Activated gamma-delta T cell (primary cell): ENCODE data around the gene TSKU.

Experiments
- DNase-seq: peaks from one replicate; lab custom pipeline; 2025; lab: John Stamatoyannopoulos, UW

The TSKU gene

DNA sequence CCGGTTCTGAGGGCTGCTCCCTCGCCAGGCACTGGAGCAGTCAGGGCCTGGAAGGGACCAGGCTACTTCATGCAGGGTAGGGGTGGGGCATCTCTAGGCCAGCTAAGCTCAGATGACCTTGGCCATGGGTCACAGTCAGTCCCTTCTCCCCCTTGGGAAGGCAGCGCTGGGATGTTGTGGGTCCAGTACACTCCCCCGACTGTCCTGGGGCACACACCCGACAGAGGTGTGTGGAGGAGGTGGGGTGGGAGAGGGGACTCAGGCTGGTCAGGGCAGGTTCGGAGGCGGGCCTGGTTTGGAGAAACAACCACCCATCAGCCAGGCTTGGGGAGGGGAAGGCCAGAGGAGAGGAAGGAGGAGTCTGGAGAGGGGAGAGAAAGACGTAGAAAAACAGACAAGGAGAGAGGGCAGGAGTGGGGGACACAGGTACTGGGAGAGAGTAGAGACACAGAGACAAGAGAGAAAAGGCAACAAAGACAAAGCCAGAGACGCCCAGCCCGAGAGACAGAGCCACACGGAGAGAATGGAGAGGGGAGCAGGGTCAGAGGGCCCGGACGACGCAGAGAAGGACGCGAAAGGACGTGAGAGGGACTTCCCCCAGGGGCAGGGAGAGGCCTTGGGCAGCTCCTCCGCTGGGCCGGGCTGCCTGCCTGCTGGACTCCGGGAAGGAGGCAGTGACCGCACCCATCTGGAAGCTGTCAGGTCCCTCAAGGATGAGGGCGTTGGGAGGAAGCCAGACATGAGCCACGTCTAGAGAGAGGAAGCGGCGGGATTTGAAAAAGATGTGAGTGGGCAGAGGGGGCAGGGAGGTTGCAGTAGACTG is 30.6 kb upstream of the TSKU start:
- no peak for DNase-seq

DNA sequence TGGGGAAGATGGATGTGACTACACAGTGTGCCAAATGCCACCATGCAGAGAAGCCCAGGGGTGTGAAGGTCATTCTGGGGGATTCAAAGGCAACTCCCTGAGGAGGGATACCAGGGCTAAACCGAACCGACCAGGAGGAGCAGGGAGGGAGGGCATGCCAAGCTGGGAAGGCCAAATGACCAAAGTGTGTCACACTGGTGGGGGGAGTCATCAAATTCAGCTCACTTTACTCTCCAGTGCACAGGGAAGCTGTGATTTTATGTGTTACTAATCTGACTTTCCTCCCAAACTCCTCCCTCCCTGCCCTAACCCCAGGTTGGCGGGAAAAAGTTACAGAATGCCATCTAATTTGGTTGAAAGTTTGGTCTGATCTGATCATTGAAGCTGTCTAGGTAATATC is 29.7 kb upstream of the TSKU start:
- no peak for DNase-seq

DNA sequence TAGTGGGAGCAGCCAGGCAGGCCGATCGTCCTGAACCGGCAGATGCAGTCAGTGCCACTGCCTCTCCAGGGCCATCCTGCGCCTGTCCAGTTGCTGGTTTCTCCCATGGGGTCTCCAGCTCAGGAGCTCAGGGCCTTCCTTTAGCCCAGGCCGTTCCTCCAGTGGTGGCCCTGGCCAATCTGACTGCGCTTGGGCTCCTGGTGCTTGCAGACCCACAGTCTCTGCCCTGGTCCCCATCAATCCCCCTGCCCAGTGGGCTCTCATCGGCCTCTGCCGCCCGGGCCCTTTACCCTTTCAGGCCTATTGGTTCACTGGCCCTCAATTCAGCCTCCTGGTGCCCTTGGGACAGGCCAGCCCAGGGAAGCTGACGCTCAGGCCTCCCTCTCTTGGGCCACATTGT is 29.2 kb upstream of the TSKU start:
- DNase-seq: no peak

DNA sequence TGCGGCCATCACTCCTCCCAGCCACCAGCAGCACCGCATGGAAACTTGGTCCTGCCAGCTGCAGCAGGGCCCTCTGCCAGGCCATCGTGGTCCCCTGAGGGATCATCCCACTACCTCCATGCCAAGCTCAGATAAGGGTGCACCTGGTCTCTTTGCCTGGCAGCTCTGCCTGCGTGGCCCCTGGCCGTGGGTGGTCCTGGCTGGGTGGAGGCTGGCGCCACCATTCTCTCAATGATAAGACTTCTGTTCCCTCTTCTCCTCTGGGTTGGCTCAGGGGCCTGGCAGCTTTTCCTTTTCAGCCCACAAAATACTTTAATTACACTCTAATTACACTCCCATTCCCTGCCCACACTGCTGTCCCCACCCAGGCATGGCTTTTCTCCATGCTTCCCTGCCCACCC is 26.8 kb upstream of the TSKU start:
- no peak for DNase-seq

DNA sequence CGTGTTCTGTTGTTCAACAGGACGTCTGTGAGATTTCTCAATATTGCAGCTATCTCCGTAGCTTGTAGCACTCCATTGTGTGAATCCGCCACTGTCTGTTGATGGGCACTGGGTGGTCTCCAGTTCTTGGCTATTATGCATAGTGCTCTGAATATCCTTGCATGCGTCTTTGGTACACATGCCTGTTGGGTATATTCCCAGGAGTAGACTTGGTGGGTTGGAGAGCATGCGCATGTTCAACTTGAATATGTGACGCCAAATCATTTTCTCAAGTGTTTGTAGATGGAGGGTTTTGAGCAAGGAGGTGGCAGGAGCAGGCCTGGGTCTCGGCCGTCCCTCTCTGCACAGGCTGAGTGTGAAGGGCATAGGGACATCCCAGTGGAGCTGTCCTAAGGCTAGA is 24.8 kb upstream of the TSKU start:
- DNase-seq: no peak

DNA sequence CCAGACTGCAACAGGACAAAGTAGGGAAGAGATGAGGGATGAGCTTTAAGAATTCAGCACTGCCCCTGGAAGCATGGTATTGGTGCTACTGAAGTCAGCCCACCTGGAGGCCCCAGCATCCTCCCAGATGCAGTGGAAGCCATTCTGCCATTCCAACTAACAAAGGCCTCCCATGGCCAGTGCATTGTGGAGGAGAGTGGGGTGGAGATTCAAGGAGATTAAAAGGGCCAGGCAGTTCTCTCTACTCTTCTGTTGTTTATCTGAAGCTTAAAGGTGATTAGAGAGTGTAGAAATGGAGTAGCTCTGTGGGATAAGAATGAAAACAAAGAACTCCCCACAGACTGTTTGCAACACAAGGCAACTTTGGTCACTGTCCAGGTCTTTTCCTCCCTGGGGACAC is 24.1 kb upstream of the TSKU start:
- DNase-seq: no peak

DNA sequence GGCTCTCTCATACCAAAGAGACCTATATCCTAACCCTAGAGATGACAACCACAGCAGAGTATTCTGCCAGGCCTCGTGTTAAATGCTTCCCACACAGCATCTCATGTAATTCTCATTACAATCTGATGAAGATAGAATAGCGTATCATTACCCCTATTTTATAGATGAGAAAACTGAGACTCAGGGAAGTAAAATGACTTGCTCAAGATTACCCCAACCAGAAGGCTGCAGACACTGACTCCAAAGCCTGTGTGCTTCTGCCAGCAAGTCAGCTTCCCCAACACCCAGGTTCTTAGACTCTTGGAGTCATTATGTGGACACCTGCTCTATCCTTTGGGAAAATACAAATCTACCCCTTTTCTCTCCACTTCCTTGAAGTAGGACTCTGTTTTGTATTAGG is 23.6 kb upstream of the TSKU start:
- DNase-seq: no peak

DNA sequence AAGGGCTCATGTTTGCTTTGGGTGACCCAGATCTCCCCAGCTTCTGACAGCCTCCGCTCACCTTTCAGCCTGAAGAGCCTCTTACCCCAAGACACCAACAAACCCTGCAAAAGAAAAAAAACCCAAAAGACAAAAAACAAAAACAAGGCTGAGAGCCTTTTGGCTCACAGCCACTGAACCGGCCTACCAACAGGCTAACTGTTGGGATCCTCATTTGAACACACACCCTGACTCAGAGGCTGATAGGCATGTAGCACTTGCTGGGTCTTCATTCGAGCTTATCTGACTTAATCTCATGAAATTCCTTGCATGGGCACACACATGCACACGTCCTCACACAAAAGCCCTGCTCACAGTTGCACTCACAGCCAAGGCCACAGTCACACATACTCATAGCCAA is 22.9 kb upstream of the TSKU start:
- no peak for DNase-seq

DNA sequence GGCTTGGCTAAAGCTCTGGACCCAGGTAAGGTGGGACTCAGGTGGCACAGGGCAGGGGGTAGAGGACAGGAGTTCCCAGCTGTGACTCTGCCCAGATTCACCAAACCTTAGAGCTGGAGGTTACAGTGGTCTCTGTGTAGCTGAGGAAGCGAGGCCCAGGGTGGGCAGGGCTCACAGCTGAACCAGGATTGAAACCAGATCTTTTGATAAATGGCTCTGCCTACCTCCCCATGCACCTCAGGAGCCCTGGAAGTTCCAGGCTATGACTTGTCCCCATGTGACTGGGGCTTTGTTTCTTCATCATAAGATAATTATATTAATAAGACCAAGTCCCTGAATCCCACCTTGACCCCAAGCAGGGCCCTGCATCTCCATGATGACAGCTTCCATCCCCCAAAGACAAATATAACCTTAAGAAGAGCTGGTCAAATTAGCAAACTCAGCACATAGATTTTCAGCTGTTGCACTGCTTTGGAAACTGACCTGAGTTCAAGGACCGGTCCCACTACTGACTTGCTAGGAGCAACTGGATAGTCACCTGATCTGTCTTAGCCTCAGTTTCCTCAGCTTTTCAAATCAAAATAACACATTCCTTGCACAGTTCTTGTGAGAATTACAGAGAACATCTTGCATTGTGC is 21.3 kb upstream of the TSKU start:
- DNase-seq: no peak

DNA sequence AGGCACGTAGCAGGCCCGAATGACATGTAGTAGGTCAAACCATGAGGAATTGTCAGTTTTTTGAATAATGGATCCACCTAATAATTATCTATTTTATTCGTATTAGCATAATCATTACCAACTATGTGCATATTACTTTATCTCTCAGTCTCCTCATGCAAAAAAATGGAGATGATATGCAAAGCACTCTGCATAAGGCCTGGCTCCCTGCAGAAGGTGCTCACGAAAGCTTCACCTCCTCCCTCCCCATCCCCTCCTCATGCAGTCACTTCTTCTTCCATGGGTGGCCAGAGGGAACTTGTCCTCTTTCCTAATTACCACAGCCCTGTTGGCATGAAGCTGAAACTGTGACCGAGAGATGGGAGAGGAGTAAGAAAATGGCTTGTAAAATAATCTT is 20.8 kb upstream of the TSKU start:
- no peak for DNase-seq

DNA sequence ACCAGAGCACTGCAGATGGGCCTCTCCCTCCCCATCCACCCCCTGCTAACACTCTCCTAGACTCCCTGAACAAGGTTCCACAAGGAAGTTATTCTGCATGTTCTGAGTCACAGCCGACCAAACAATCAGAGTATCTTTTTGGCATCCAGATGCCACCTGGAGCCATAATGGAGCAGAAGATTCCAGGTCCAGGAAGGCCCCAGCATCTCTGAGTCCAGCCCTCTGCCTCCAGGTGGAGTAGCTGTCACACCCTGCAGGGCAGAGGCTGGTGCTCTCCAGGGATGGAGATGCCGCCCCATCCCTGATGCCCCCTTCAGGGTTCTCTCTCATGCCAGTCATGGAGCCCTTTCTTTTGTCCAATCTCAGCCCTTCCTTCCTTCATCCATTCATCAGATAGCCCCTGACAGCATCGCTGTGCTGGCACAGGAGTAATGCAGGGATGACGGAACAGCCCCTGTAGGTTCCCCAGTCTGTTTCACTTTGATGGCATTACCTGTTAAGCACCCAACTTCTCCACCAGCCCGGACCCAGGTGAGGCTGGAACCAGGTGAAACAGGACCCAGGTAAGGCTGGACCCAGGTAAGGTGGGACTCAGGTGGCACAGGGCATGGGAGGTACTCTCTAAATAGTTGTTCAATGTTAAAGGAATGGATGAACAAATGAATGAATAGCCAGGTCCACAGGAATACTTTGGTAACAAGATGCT is 20.1 kb upstream of the TSKU start:
- DNase-seq: no peak

DNA sequence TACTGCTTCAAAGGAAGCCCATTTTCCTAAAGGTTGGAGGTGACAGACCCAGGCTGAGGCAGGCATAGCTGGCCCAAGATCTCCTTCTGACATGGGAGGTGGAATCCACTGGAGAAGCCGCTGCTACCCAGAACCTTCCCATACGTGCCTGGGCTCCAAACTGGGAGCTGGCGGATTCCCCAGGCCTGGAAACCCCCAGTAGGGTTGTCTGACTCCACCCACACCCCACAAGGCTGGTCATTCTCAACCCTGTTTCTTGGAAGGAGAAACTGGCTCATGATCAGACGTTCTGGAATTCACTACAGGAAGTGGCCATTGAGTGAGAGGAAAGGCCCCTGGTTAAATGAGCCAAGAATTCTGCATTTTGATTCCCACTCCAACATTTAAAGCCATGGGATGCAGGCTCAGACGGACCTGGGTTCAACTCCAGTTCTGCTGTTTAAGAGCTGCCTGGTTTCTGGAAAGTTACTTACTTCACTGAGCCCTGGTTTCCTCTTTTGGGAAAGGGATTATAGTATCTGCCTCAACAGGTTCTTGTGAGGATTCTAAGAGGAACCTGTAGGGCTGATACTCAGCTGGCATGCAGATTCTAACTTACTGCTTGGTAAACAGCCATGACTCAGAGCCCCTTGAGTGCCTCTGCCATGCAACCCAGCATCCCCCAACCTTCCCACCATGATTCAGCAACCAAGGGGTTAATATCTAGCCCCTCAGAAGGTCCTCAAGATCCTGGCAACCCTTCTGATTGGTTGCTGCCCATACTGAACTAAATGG is 19.4 kb upstream of the TSKU start:
- DNase-seq: no peak

DNA sequence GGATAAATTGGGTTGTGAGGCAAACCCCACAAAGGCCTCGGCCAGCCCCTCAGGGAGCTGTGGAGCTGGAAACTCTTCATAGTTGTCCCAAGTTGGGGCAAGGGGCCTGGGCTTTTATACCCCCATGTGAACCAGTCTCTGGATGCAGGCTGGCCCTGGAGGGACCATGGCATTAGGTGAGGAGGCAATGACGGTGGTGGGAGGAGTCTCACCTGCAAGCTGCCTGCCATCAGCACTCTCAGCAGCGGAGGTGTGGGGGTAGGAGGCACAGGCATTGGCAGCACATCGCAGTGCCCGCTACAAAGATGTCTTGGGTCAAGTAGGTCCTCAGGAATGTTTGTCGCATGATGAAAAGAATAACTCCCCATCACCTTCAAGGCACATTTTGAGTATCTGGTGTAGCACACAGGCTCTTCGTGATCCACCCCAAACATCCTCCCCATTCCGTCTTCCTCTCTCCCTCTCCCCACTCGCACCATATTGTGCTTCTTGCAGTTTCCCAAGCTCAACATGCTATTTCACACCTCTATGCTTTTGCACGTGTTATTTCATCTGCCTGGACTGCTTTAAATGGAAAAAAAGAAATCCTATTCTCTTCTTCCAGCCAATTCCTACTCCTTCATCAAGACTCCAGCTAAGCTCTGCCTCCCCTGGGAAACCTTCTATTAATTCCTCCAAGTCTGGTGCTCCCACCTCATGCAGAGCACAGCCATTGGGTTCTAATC is 18.1 kb upstream of the TSKU start:
- DNase-seq: no peak

DNA sequence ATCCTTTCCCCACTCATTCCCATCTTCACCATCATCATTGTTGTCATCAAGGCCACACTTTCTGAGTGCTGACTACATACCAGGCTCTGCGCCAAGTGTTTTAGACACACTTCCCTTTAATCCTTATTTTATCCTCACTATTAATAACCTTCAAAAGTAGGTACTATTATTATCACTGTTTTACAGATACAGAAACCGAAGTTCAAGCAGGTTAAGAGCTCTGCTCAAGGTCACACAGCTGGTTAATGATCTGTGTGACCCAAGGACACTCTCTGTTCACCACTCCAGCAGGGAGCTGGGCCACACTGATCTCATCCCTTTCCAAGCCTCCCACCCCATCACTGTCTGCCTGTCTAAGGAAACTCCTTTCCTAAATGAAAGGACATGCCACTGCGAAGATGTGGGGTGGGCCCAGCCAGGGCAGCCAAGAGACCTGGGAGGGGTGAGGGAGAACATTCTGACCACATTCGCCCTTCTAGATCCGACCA is 17.2 kb upstream of the TSKU start:
- DNase-seq: no peak

DNA sequence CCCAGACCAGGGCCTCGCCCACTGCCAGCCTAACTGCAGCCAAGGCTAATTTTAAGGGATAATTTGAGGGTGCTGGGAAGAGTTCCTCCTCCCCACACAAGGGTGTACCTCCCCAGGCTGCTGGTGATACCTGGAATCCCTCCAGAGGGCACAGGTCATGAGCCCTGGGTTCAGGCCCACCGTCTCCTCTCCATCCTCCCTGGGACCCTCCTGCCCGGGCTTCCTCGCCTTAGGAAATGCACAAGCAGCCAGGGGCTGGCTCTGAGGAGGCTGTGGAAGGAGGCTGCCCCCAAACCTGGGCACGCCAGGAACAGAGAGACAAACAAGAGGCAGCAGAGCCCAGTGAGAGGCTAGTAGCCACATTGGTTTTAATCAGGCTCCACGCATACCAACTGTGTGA is 16.6 kb upstream of the TSKU start:
- DNase-seq: no peak

DNA sequence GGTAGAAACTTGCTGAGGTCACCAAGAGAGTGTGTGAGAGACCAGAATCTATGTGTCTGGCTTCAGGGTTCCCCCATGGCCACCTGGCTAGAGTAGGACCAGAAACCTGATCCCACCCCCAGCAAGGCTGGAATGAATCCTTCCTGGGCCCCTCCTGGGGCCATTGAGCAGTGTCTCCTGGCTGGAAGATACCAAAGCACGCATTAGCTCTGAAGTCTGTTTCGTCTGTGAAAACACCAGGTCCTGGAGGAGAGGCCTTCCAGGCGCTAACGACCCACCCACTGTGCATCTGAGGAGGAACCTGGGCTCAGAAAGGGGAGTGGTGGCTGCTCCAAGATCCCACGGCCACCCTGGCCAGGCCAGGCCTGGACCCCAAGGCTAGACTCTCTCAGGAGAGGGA is 15.5 kb upstream of the TSKU start:
- DNase-seq: no peak

DNA sequence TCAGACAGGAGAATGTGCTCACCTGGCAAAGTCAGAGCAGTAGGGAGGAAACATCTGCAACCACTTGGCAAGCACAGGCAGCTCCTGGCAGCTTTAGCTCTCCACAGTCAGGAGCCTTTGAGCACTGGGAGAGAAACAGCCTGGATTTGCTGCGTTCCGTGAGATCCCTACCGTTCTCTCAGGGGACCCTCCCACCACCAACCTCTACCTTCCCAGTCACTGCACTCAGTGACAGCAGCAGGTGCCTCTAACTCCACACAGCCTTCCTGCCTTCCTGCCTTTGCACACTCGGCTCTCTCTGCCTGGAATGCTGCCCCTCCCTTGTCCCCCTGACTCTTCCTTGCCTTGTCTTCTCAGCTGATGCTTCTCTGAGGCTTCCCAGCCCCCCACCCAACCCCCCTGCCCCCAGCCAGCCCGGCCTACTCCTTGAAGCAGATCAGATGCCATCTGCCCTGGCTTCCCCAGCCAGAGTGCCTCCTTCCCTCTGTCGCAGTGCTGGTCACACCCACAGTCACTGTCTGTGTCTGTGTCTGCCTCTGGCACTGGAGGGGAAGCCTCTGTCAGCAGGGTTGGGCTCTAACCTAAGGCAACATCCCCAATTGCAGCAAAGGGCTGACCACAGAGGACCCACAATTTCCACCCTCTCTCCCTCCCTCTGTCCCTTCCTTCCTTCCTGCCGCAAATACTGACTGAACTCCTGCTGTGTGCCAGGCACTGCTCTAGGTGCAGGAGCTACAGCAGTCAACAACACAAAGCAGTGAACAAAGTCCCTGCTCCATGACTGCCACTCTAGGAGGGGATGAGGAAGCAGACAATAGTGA is 14.9 kb upstream of the TSKU start:
- DNase-seq: no peak

DNA sequence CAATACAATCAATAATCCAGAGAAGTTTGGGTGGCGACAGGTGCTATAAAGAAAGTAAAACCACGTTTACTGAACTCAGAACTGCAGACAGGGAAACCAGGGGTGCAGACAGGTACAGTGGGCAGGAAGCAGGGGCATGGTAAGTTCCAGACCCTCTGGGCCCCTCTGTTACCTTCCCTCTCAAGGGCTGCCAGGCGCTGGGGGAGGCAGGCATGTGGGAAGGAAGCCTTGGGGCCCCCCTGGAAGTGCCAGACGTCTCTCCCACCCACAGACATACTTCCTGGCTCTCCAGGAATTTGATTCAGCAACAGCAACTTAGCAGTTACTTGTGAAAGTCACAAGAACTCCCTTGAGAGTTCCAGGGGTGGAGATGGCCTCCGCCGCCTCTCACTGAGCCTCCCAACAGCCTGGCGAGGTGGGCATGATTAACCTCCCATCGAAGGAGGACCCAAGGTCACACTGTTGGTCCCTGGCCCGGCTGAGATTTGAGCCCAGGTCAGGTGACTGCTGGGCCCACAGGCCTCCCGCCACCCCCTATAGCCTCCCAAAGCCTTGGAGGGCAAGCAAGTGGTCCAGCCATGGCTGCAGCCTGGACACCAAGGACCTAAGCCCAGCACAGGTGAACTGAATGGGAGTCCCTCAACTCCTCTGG is 14.1 kb upstream of the TSKU start:
- DNase-seq: no peak

DNA sequence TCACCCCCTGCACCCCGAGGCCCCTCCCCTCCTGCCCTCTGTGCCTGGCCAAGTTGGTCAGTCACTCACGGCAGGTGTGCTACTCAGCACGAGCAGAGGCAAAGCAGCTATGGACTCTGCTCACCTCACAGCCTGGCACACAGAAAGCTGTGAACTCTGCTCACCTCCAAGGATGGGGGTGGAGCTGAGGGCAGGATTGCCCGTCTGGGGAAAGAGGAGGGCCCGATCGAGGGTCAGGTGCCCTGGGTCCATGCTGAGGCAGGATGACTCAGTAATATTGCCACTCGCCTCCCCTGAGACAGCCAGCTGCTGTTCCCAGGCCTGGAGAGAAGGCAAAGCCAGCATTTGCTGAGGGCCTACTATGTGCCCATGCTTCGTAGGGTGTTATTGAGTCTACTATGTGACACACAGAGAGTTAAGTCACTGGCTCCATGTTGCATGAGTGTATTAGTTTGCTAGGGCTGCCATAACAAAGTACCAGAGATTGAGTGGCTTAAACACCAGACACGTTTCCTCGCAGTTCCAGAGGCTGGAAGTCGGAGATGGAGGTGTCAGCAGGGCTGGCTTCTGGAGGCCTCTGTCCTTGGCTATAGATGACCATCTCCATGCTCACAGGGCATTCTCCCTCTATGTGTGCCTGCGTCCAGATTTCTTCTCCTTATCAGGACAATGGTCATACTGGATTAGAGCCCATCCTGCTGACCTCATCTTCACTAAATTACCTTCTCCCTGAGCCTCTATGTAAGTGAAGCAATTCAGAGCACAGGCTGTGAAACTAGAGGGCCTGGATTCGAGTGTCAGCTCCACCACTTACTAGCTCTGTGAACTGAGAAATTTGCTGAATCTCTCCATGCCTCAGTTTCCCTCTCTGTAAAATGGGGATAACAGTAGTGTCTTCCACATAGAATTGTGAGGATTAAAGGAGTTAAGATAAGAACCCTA is 13.2 kb upstream of the TSKU start:
- no peak for DNase-seq
